GM12878 (cell line): ENCODE results near the gene RDH12. TPM values are rescaled to one million over a fixed set of nuclear protein-coding genes. Genes with fewer than 3 reads are reported as not detected.

Source experiments
- ATAC-seq: fragments of 200-7000 bp; cut with Tn5 transposase; 3 replicates; pipeline ENCODE4 v1.9.1; 2020; ENCODE audit warnings: mild to moderate bottlenecking, moderate library complexity
- BruUV-seq: library from RNA; stranded (reverse); fragments of 400-500 nt; replicated peaks from 2 replicates; lab custom pipeline; 2021; lab: Mats Ljungman, UMichigan
- CTCF ChIA-PET: fragments of 300-600 bp; sonication (Branson Sonifier 250); formaldehyde crosslinking; extraction: SDS; loops from one replicate; lab custom pipeline; 2021; ENCODE audit warnings: inconsistent platforms; lab: Yijun Ruan, JAX
- POLR2A ChIA-PET: fragments of 350-600 bp; formaldehyde crosslinking; extraction: SDS; loops from one replicate; lab custom pipeline; 2021; ENCODE audit warnings: inconsistent platforms; lab: Charles Lee
- RAD21 ChIA-PET: fragments of 300-600 bp; sonication (Branson Sonifier 250); formaldehyde crosslinking; loops from one replicate; lab custom pipeline; 2023; ENCODE audit warnings: antibody characterized with exemption; ENCODE audit not compliant: unreplicated experiment; lab: Charles Lee
- SMC1A ChIA-PET: fragments of 300-600 bp; sonication (Branson Sonifier 250); formaldehyde crosslinking; loops from one replicate; lab custom pipeline; 2023; ENCODE audit not compliant: unreplicated experiment, uncharacterized antibody; lab: Charles Lee
- DNase-seq: peaks from one replicate; pipeline ENCODE4 v3.0.0-alpha.2; 2011; ENCODE audit warnings: low read depth, low spot score
- FAIRE-seq: peaks from 3 replicates; lab custom pipeline; 2011; peaks lifted over from hg19 to GRCh38; lab: Jason Lieb, UNC
- H2AFZ ChIP-seq: 2 replicates; pipeline ENCODE4 v1.6.0; 2011; ENCODE audit warnings: low read depth, low read length, control low read depth; ENCODE audit not compliant: control insufficient read depth
- H3K27ac ChIP-seq: 2 replicates; pipeline ENCODE4 v1.5.1; 2011; ENCODE audit warnings: control low read depth; ENCODE audit not compliant: control insufficient read depth, insufficient read depth
- H3K27me3 ChIP-seq, 2 experiments: replicated peaks in 1 of 2; 2 replicates each; pipeline versions ENCODE4 v1.6.0 to v1.6.1; 2011; ENCODE audit warnings: low read length in 1 of 2; ENCODE audit not compliant: control insufficient read depth in 2 of 2, insufficient read depth in 2 of 2
- H3K36me3 ChIP-seq, 2 experiments: 2 replicates each; pipeline ENCODE4 v1.5.1; 2011; ENCODE audit warnings: low read length in 1 of 2; ENCODE audit not compliant: control insufficient read depth in 2 of 2, insufficient read depth in 2 of 2
- H3K4me1 ChIP-seq: 2 replicates; pipeline ENCODE4 v1.6.1; 2011; ENCODE audit warnings: mild to moderate bottlenecking, low read length, moderate library complexity, mixed read lengths; ENCODE audit not compliant: control insufficient read depth, insufficient read depth
- H3K4me2 ChIP-seq: 2 replicates; pipeline ENCODE4 v1.6.0; 2011; ENCODE audit warnings: control low read depth; ENCODE audit not compliant: control insufficient read depth, insufficient read depth
- H3K4me3 ChIP-seq: fragments of 200-600 bp; sonication (generic); 2 replicates; pipeline ENCODE4 v1.5.1; 2016
- H3K79me2 ChIP-seq: 2 replicates; pipeline ENCODE4 v1.6.0; 2011; ENCODE audit warnings: low read length; ENCODE audit not compliant: control insufficient read depth, insufficient read depth
- H3K9ac ChIP-seq: 2 replicates; pipeline ENCODE4 v1.8.0; 2011; ENCODE audit warnings: low read length, control low read depth, mixed read lengths; ENCODE audit not compliant: control insufficient read depth, insufficient read depth
- H3K9me3 ChIP-seq: replicated peaks from 3 replicates; pipeline ENCODE4 v1.5.1; 2011; ENCODE audit warnings: mild to moderate bottlenecking, low read length; ENCODE audit not compliant: control insufficient read depth, insufficient read depth
- H4K20me1 ChIP-seq: 2 replicates; pipeline ENCODE4 v1.6.0; 2011; ENCODE audit not compliant: control insufficient read depth, insufficient read depth
- CBX5 ChIP-seq: sonication (generic); IDR thresholded peaks from 2 replicates; pipeline ENCODE4 v1.6.1; 2016; ENCODE audit warnings: low read depth, moderate library complexity, mild to moderate bottlenecking, inconsistent platforms
- MYC ChIP-seq: IDR thresholded peaks from 2 replicates; pipeline ENCODE4 v1.6.1; 2011; ENCODE audit warnings: mild to moderate bottlenecking, low read length, moderate library complexity, inconsistent platforms; ENCODE audit not compliant: insufficient read depth, insufficient replicate concordance, insufficient read length, severe bottlenecking
- SMAD5 ChIP-seq: IDR thresholded peaks from 2 replicates; pipeline ENCODE4 v1.6.1; 2016; ENCODE audit warnings: antibody characterized with exemption, low read depth
- STAT1 ChIP-seq: fragments of 450-650 bp; conservative IDR thresholded peaks from 2 replicates; pipeline ENCODE4 v1.6.1; 2014; ENCODE audit warnings: antibody characterized with exemption, mild to moderate bottlenecking
- SUZ12 ChIP-seq: fragments of 200-600 bp; sonication (generic); IDR thresholded peaks from one replicate; pipeline ENCODE4 v1.6.1; 2018; ENCODE audit warnings: antibody characterized with exemption, mild to moderate bottlenecking; ENCODE audit not compliant: unreplicated experiment
- ZNF217 ChIP-seq: fragments of 450-650 bp; IDR thresholded peaks from 2 replicates; pipeline ENCODE4 v1.6.1; 2017; ENCODE audit warnings: antibody characterized with exemption, mild to moderate bottlenecking
- ZZZ3 ChIP-seq: IDR thresholded peaks from 2 replicates; pipeline ENCODE4 v1.6.1; 2011; ENCODE audit warnings: low read depth; ENCODE audit not compliant: control insufficient read depth, insufficient read length
- WGBS: methylation state at CpG from one replicate; pipeline ENCODE4 v1.1.6; 2016; ENCODE audit warnings: low lambda C conversion rate; ENCODE audit not compliant: insufficient replicate concordance, insufficient coverage; ENCODE audit errors: missing lambda C conversion rate; 5-methylcytosine and 5-hydroxymethylcytosine counted together
- in situ Hi-C: fragments of 300-500 bp; cut with MboI; formaldehyde crosslinking; loops from 9 replicates; pipeline ENCODE4 v1.14.3; 2018; ENCODE audit warnings: mixed read lengths
- intact Hi-C: fragments of 100-400 bp; cut with micrococcal nuclease; formaldehyde crosslinking; loops from one replicate; pipeline ENCODE4 v1.14.2; 2022; ENCODE audit not compliant: unreplicated experiment
- polyA plus RNA-seq, 11 experiments: library from polyadenylated mRNA; depleted of rRNA in 4 of 11; unstranded in 6 of 11; stranded (reverse) in 5 of 11; fragments of >200 nt; fragmentation: Nextera tagmentation in 4 of 11; fragmentation: Illumina TruSeq in 1 of 11; extraction: Ambion mirVana in 4 of 11; extraction: Trizol in 1 of 11; gene quantifications; 1 replicate in 1 of 11; 2 replicates in 10 of 11; pipeline versions ENCODE4 v1.2.1 to v1.2.3, GENCODE V29; 2011 to 2016; ENCODE audit warnings: inconsistent platforms in 2 of 11, missing spikeins in 2 of 11, low read depth in 1 of 11
- total RNA-seq, 4 experiments: library from RNA; depleted of rRNA in 3 of 4; stranded (reverse); fragments of >200 nt in 3 of 4; fragmentation: Illumina TruSeq in 1 of 4; extraction: Trizol in 1 of 4; gene quantifications; 2 replicates each; pipeline versions ENCODE4 v1.2.1 to v1.2.3, GENCODE V29; 2013 to 2021
- TF ChIP-seq, protein P1 (sequence below): fragments of 450-650 bp; IDR thresholded peaks from 2 replicates; pipeline ENCODE4 v1.6.1; 2016; ENCODE audit warnings: mild to moderate bottlenecking

Gene RDH12
- total and polyA plus RNA-seq, 10 of the 15 experiments (the other 5 are each of a cell fraction or from before 2014, with no cell fraction given): not detected

DNA sequence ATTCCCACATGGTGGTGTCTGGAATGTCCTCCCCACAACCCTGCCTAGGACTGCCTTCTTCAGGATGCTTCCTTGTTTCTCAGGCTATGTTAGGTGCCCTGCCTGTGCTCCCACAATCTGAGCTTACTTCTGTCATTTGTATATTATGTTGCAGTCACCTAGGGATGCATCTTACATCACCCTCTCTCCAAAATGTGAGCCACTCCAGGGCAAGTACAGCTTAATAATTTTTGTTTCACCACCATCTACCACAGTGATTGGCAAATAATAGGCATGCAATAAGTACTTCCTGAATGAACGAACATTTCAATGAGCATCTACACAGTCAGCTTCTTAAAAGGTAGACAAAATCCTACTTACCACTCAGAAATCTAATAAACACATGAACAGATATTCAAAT lies 77.1 kb downstream of the RDH12 start:
- in situ Hi-C loops (no loop called here), intact Hi-C loops (no loop called here)
- POLR2A ChIA-PET: no interaction called here
- ATAC-seq (no peak), FAIRE-seq (no peak), DNase-seq (no peak)
- SMC1A ChIA-PET: no interaction called here
- no peaks in the 10 kb centered on the region for H3K9me3 ChIP-seq
- TF ChIP-seq SUZ12 (no peak), SMAD5 (no peak), ZZZ3 (no peak), STAT1 (no peak), ZNF217 (no peak), MYC (no peak), CBX5 (no peak)
- TF ChIP-seq, protein P1, sequence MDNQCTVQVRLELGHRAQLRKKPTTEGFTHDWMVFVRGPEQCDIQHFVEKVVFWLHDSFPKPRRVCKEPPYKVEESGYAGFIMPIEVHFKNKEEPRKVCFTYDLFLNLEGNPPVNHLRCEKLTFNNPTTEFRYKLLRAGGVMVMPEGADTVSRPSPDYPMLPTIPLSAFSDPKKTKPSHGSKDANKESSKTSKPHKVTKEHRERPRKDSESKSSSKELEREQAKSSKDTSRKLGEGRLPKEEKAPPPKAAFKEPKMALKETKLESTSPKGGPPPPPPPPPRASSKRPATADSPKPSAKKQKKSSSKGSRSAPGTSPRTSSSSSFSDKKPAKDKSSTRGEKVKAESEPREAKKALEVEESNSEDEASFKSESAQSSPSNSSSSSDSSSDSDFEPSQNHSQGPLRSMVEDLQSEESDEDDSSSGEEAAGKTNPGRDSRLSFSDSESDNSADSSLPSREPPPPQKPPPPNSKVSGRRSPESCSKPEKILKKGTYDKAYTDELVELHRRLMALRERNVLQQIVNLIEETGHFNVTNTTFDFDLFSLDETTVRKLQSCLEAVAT: no peak
- H3K4me2 ChIP-seq: no peak overlapping the region
- H3K79me2 ChIP-seq: no peaks in the 10 kb centered on the region
- 53% methylated on average over 1 of the region's 1 CpG for WGBS
- H3K27me3 ChIP-seq: no peaks in the 10 kb centered on the region
- no peak overlapping the region for H3K9ac ChIP-seq
- H3K4me3 ChIP-seq: no peak overlapping the region
- RAD21 ChIA-PET: no interaction called here
- no peak overlapping the region for H2AFZ ChIP-seq
- no peaks in the 10 kb centered on the region for H4K20me1 ChIP-seq
- CTCF ChIA-PET: interaction anchor here (0.7 kb wide), 1 partner anchor 17 kb away, joined by 3 read pairs; no protein-coding TSS in a partner anchor
- no peaks in the 10 kb centered on the region for H3K4me1 ChIP-seq
- BruUV-seq: no TSS peak
- H3K36me3 ChIP-seq: peaks cover 14 to 46% of the 10 kb centered on the region in 2 experiments
- H3K27ac ChIP-seq: no peak overlapping the region
